Mesenchymal stem cell (in vitro differentiated cells and primary cell): ENCODE results near the gene ZNF747.
"Not testable (repeated sequence)": the region's sequence is repeated elsewhere in the genome, so short reads cannot be mapped to it uniquely, and the experiment has no call there.

Experiments used
- DNase-seq: peaks from one replicate; pipeline ENCODE4 v3.0.0-alpha.2; 2013
- H2AFZ ChIP-seq: one replicate; pipeline ENCODE4 v1.6.1; 2013; ENCODE audit warnings: low read depth, mild to moderate bottlenecking, control low read depth, inconsistent platforms, low read length, moderate library complexity
- H2AK5ac ChIP-seq: 2 replicates; pipeline ENCODE4 v1.6.1; 2013; ENCODE audit warnings: low read length, moderate library complexity, mild to moderate bottlenecking, inconsistent platforms; ENCODE audit not compliant: severe bottlenecking
- H2BK120ac ChIP-seq: one replicate; pipeline ENCODE4 v1.6.1; 2013; ENCODE audit warnings: low read depth, mild to moderate bottlenecking, inconsistent platforms, low read length, moderate library complexity
- H2BK12ac ChIP-seq, 2 experiments: one replicate each; pipeline ENCODE4 v1.6.1; 2013; ENCODE audit warnings: inconsistent platforms in 2 of 2, low read length in 2 of 2, mild to moderate bottlenecking in 2 of 2, moderate library complexity in 2 of 2, control low read depth in 1 of 2
- H2BK15ac ChIP-seq: one replicate; pipeline ENCODE4 v1.6.1; 2013; ENCODE audit warnings: mild to moderate bottlenecking, low read depth, inconsistent platforms; ENCODE audit not compliant: poor library complexity, severe bottlenecking
- H2BK5ac ChIP-seq: 2 replicates; pipeline ENCODE4 v1.6.1; 2013; ENCODE audit warnings: low read depth, mild to moderate bottlenecking, low read length, control low read depth, inconsistent platforms; ENCODE audit not compliant: poor library complexity, severe bottlenecking
- H3K14ac ChIP-seq, 2 experiments: one replicate each; pipeline ENCODE4 v1.6.1; 2013; ENCODE audit warnings: inconsistent platforms in 2 of 2, low read length in 2 of 2, control low read depth in 1 of 2, mild to moderate bottlenecking in 1 of 2, moderate library complexity in 1 of 2
- H3K18ac ChIP-seq, 2 experiments: one replicate each; pipeline ENCODE4 v1.6.1; 2013; ENCODE audit warnings: inconsistent platforms in 2 of 2, low read length in 2 of 2, control low read depth in 1 of 2, low read depth in 1 of 2, mild to moderate bottlenecking in 1 of 2
- H3K23ac ChIP-seq, 2 experiments: one replicate each; pipeline ENCODE4 v1.6.1; 2013; ENCODE audit warnings: inconsistent platforms in 2 of 2, low read length in 2 of 2, mild to moderate bottlenecking in 2 of 2, moderate library complexity in 2 of 2, control low read depth in 1 of 2
- H3K27ac ChIP-seq: 2 replicates; pipeline ENCODE4 v1.5.1; 2013; ENCODE audit warnings: mild to moderate bottlenecking, moderate library complexity, low read length, control low read depth, inconsistent platforms; ENCODE audit not compliant: poor library complexity, severe bottlenecking
- H3K27me3 ChIP-seq, 2 experiments: 2 replicates each; pipeline versions ENCODE4 v1.6.1 to v1.7.0; 2013; ENCODE audit warnings: low read length in 2 of 2, mild to moderate bottlenecking in 2 of 2, moderate library complexity in 2 of 2, control low read depth in 1 of 2, inconsistent platforms in 1 of 2; ENCODE audit not compliant: control insufficient read depth in 1 of 2, insufficient read depth in 1 of 2
- H3K36me3 ChIP-seq, 2 experiments: 2 replicates each; pipeline versions ENCODE4 v1.6.1 to v1.7.0; 2013; ENCODE audit warnings: low read length in 2 of 2, control low read depth in 1 of 2, inconsistent platforms in 1 of 2, low read depth in 1 of 2, mild to moderate bottlenecking in 1 of 2; ENCODE audit not compliant: insufficient read depth in 2 of 2, control insufficient read depth in 1 of 2
- H3K4ac ChIP-seq, 2 experiments: one replicate each; pipeline ENCODE4 v1.6.1; 2013; ENCODE audit warnings: inconsistent platforms in 2 of 2, low read length in 2 of 2, mild to moderate bottlenecking in 2 of 2, moderate library complexity in 2 of 2, control low read depth in 1 of 2, low read depth in 1 of 2
- H3K4me1 ChIP-seq: 2 replicates; pipeline ENCODE4 v1.6.1; 2013; ENCODE audit warnings: low read depth, low read length, control low read depth; ENCODE audit not compliant: control insufficient read depth, insufficient read depth
- H3K4me2 ChIP-seq: 2 replicates; pipeline ENCODE4 v1.6.1; 2013; ENCODE audit warnings: low read length, mild to moderate bottlenecking, inconsistent platforms; ENCODE audit not compliant: poor library complexity, severe bottlenecking
- H3K4me3 ChIP-seq, 2 experiments: 2 replicates each; pipeline versions ENCODE4 v1.5.1 to v1.7.0; 2013; ENCODE audit warnings: low read length in 2 of 2, mild to moderate bottlenecking in 2 of 2, control low read depth in 1 of 2, low read depth in 1 of 2; ENCODE audit not compliant: insufficient read depth in 1 of 2
- H3K79me1 ChIP-seq: replicated peaks from 2 replicates; pipeline ENCODE4 v1.6.1; 2013; ENCODE audit warnings: mild to moderate bottlenecking, control low read depth, low read length, inconsistent platforms; ENCODE audit not compliant: poor library complexity, severe bottlenecking
- H3K9ac ChIP-seq: 2 replicates; pipeline ENCODE4 v1.7.0; 2013; ENCODE audit warnings: mild to moderate bottlenecking, low read length, moderate library complexity
- H3K9me3 ChIP-seq: 2 replicates; pipeline ENCODE4 v1.7.0; 2013; ENCODE audit warnings: mild to moderate bottlenecking, low read length; ENCODE audit not compliant: control insufficient read depth
- H4K8ac ChIP-seq: one replicate; pipeline ENCODE4 v1.6.1; 2013; ENCODE audit warnings: inconsistent platforms, mild to moderate bottlenecking, low read length, moderate library complexity
- H4K91ac ChIP-seq: one replicate; pipeline ENCODE4 v1.6.1; 2013; ENCODE audit warnings: mild to moderate bottlenecking, low read length, inconsistent platforms
- WGBS: methylation state at CpG from one replicate; pipeline ENCODE4 v1.1.7; 2013; ENCODE audit warnings: mixed read lengths; 5-methylcytosine and 5-hydroxymethylcytosine counted together

The ZNF747 gene

GRCh38 chr16:30539000-30539964 lies 4.6 kb upstream of the ZNF747 start:
- Histone ChIP-seq H3K9me3 (no peaks in the 10 kb centered on the region), H3K14ac (no peak overlapping the region), H3K4me1 (peaks cover 17% of the 10 kb centered on the region), H2AK5ac (peak overlapping the region; percentile 67), H2BK120ac (no peak overlapping the region), H4K8ac (no peak overlapping the region), H3K79me1 (peaks cover 8% of the 10 kb centered on the region), H2BK15ac (peak overlapping the region; percentile 28), H3K4me2 (no peak overlapping the region), H4K91ac (no peak overlapping the region), H2BK12ac (peak overlapping the region in 1 of 2 experiments; percentile 15), H3K9ac (no peak overlapping the region), H3K27ac (no peak overlapping the region), H3K4ac (no peak overlapping the region), H2AFZ (no peak overlapping the region), H3K18ac (no peak overlapping the region), H3K27me3 (no peaks in the 10 kb centered on the region), H3K4me3 (no peak overlapping the region), H3K23ac (no peak overlapping the region), H2BK5ac (no peak overlapping the region), H3K36me3 (no peaks in the 10 kb centered on the region)
- 90% methylated on average over 8 of the region's 8 CpGs for WGBS
- no peak for DNase-seq

GRCh38 chr16:30536391-30537024 lies 1.9 kb upstream of the ZNF747 start:
- H4K8ac ChIP-seq, H2AK5ac ChIP-seq, H3K4me2 ChIP-seq, H3K23ac ChIP-seq, H3K4ac ChIP-seq, H4K91ac ChIP-seq, H2BK15ac ChIP-seq, H3K4me3 ChIP-seq, H3K18ac ChIP-seq, H2BK12ac ChIP-seq, H2BK120ac ChIP-seq, H2BK5ac ChIP-seq, H3K27ac ChIP-seq, H2AFZ ChIP-seq, DNase-seq, H3K9me3 ChIP-seq, H3K14ac ChIP-seq, H3K27me3 ChIP-seq: not testable (repeated sequence)
- Histone ChIP-seq H3K36me3 (peaks cover 12% of the 10 kb centered on the region in 2 experiments), H3K4me1 (peaks cover 20% of the 10 kb centered on the region), H3K79me1 (peaks cover 18% of the 10 kb centered on the region), H3K9ac (peak overlapping the region; percentile 97)
- 97% methylated on average over 13 of the region's 13 CpGs for WGBS

- H3K9me3 ChIP-seq = no peaks in the 10 kb centered on the region
- peaks cover 18% of the 10 kb centered on the region for H3K79me1 ChIP-seq
- peak overlapping the region in 1 of 2 experiments; percentile 41 for H3K18ac ChIP-seq
- H3K23ac ChIP-seq = no peak overlapping the region
- peak overlapping the region in 1 of 2 experiments; percentile 89 for H3K4me3 ChIP-seq
- no peak overlapping the region for H3K27ac ChIP-seq
- no peaks in the 10 kb centered on the region for H3K27me3 ChIP-seq
- no peak overlapping the region for H3K14ac ChIP-seq
- H3K36me3 ChIP-seq = peaks cover 12 to 19% of the 10 kb centered on the region in 2 experiments
- H2BK120ac ChIP-seq = peak overlapping the region; percentile 87
- peak overlapping the region; percentile 97 for H3K9ac ChIP-seq
- peak overlapping the region in 1 of 2 experiments; percentile 88 for H3K4ac ChIP-seq
- H3K4me2 ChIP-seq = peak overlapping the region; percentile 36
- H2AK5ac ChIP-seq = peak overlapping the region; percentile 26
- H2BK15ac ChIP-seq = no peak overlapping the region
- peak; percentile 73 for DNase-seq
- peak overlapping the region; percentile 100 for H4K8ac ChIP-seq
- no peak overlapping the region for H4K91ac ChIP-seq
- peaks cover 18% of the 10 kb centered on the region for H3K4me1 ChIP-seq
- H2AFZ ChIP-seq = peak overlapping the region; percentile 51
- H2BK12ac ChIP-seq = peak overlapping the region in 1 of 2 experiments; percentile 85
- no peak overlapping the region for H2BK5ac ChIP-seq
- 41% methylated on average over 12 of the region's 12 CpGs for WGBS
Observed at GRCh38 chr16:30535777-30536190, 1.1 kb upstream of the ZNF747 start.
